ENCODE data around the gene LMF2. TPM values are rescaled to one million over a fixed set of nuclear protein-coding genes. Genes with fewer than 3 reads are reported as not detected.

Gene LMF2
- polyA plus RNA-seq, 4 donors = 40.4 to 61.4 (median 41.9) TPM

DNA sequence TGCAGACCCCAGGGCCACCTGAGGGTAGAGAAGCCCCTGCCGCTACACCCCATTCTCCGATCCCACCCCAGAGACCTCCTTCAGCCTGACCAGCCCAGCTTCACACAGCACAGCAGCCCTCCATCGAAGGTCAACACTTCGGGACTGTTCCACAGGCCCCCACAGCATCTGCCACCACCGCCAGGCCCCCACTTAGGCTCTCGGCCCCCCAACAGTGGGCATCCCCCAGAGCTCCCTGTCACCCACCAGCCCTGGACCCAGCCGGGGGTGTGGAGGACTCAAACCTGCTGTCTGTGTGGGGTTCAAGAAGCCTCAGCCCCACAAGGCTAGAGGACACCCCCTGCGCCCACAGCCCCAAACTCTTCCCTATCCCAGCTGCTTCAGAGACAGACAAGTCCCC, 38.9 kb downstream of the LMF2 start:
- DNase-seq (ENCODE audit: low read depth in 4 of 4, low spot score in 3 of 4) = no peak

DNA sequence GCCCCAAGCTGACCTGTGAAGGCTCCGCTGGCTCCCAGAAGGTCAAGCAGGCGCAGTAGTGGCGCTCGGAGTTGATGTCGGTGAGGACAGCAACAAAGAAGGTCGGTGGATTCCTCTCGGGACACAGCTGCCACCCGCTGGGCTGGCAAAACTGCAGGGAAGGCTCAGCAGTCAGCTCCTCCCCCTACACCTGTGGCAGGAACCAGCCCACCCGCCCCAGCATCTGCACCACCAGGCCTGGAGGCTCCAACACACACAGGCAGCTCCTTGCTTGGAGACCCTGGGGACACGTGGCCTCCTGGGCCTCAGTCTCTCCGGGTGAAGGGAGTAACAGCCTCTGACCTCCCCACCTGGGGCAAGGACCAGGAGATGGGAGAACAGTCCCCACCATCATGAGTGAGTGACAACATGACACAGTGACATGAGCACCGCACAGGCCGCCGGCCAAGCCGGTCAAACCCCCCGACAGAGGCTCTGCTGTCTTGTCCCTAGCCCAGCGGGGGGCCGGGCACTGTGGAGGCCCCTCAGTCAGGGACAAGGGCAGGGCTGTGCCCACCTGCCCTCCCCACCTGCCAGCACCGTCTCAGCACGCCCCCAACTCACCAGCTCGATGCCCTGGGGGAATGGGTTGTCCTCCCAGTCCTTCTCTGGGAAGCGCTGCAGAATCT, 39.6 kb downstream of the LMF2 start:
- DNase-seq (ENCODE audit: low read depth in 4 of 4, low spot score in 3 of 4) = no peak

DNA sequence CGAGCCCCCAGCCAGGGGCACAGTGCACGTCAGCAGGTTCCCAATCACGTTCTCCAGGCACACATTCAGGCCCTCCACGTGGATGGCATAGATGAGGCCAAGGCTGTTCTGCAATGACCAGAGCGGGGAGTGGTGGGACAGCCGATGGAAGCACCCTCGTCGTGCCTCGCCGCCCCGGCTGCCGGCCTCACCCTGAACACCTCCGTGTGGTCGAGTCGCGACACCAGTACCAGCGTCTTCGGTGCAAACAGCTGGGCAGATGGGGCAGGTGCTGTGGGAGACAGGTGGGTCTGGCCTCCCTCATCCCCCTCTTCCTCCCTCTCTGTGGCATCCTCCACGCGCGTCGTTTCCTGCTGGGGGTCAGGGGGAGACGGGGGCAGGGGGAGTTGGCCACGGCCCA, 40.2 kb downstream of the LMF2 start:
- DNase-seq (ENCODE audit: low read depth in 4 of 4, low spot score in 3 of 4) = no peak

DNA sequence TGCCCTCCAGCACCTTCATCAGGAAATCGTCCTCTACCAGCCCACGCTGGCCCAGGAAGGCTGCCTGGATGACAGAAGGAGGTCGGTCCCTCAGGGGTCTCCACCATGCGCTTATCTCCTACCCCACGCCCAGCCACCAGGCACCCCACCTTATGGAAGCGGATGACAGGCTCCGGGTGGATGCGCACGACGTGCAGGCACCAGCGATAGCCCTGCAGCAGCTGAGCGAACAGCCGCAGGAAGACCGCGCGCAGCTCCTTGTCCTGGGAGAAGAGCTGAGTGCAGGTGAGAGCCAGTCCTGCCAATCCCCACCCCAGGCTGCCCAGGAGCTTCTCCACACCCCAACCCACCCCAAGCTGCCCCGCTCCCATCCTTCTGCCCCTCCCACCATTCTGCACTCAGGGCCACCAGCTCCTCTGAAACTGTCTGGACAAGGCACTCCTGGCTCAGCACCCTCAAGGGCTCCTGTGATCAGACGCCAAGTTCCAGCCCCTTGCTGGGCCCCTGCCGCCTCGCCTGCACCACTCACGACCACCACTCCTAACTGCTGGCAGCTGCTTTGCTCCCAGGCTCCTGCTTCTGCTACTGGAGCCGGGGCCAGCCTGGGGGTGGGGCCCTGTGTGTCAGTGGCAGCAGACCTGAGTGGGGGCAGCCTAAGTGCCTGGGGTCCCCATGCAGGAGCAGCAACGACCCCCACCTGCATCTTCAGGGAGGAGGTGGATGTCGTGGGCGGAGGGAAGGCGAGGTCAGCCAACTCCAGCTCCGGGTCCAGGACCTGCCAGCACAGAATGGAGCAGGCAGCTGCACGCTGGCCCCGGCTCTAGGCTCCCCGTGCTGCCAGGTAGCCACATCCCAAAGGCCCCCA, 42.2 kb downstream of the LMF2 start:
- DNase-seq (ENCODE audit: low read depth in 4 of 4, low spot score in 3 of 4) = no peak

DNA sequence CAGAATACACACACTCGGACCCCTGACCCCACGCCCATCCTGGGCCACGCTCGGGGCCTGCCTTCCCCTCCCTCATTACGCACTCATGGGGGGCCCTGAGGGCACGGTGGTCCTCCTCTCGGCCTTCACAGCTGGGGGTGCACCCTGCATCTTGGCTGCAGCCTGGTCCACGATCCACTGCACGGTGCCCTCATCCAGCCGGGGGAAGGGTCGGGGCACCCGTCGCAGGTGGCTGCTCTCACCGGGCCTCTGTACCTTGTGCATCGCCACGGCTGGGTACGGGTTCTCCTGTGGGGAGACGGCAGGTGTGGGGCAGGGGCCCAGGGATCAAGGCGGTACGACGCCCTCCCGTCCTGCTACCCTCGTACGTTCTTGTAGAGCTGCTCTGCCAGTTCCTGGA, 43.1 kb downstream of the LMF2 start:
- no peak for DNase-seq (ENCODE audit: low read depth in 4 of 4, low spot score in 3 of 4)

DNA sequence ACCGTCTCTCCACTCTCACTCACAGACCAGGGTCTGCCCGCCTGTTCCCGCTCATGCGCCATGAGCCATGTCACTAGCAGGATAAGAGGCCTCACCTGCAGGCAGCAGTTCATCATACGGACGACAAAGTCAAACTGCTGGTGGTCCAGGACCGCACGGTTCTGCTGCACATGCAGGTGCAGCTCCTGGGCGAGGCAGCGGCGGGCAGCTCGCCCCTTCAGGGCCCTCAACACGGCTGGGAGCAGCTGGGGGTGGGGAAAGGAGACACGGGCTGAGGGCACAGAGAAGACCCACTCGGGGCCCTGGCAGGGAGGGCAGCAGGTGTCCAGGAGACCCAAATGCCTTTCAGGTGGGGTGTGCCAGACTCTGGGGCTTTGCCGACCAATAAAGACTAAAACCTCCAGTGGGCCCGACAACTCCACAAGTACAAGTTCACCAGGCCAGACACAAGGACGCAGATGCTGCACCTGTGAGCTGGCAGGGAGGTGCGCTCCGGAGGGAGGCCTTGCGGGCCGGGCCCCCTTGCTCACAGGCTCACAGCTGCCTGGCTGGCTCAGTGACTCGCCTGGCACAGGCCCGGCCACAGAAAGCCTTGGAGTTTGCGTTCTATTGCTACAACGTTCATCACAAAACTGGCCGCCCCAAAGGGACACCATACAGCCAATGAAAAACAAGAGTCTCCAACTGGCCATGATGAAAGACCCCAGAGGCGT, 44.2 kb downstream of the LMF2 start:
- no peak for DNase-seq (ENCODE audit: low read depth in 4 of 4, low spot score in 3 of 4)

DNA sequence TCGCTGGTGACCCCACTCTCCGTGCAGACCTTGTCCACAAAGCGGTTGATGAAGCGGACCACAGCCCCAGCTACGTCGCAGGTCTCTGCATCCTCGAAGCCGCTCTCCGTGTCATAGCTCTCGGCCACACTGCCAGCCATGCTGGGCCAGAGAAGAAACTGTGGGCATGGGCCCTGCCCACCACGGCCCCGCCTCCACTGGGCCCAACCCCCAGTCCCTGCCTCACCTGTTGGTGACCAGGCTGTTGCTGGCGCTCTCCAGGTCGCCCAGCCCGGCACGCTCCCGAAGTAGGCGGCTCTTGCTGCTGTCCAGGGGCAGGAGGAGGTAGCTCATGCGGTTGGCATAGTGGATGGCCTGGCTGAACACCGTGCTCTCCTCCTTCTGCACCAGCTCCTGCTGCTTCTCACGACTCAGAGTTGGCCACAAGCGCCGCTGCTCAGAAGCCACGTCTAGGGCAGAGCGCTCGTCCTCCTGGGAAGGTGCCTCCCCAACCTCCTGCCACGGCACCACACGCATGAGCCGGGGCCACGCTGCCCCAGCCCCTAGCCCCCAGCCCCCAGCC, 45.4 kb downstream of the LMF2 start:
- no peak for DNase-seq (ENCODE audit: low read depth in 4 of 4, low spot score in 3 of 4)

DNA sequence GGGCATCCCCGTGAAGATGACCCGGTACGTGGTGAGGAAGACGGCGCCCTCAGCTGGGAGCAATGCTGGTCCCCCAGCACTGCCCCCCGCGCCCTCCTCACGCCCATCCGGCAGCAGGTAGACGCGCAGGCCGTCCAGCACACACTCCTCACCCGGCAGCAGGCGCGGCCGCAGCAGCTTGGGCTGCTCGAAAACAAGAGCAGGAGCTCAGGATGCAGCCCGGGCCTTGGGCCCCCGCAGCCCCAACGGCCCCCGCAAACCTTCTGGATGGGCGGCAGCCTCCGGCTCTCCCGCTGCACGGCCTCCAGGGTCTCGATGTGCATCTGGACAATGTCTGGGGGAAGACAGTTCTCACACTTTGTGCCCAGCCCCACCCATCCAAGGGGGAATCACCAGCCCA, 46.0 kb downstream of the LMF2 start:
- no peak for DNase-seq (ENCODE audit: low read depth in 4 of 4, low spot score in 3 of 4)

DNA sequence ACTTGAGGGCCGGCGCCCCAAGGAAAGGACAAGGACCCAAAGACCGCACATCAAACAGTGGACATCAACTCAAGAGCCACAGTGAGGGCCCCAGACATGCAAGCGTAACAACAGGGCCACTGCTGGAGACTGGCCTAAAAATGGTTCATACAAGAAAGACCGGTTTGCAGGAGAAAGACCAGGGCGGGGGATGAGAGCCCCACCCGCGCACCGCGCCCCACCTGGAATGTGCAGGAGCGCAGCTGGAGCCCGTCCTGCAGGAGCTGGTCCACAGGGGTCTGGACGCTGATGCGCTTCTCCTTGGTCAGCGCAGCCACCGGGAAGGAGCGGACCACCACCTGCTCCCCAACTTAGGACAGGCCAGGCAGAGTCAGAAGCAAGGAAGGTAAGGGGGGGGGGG, 46.6 kb downstream of the LMF2 start:
- no peak for DNase-seq (ENCODE audit: low read depth in 4 of 4, low spot score in 3 of 4)

DNA sequence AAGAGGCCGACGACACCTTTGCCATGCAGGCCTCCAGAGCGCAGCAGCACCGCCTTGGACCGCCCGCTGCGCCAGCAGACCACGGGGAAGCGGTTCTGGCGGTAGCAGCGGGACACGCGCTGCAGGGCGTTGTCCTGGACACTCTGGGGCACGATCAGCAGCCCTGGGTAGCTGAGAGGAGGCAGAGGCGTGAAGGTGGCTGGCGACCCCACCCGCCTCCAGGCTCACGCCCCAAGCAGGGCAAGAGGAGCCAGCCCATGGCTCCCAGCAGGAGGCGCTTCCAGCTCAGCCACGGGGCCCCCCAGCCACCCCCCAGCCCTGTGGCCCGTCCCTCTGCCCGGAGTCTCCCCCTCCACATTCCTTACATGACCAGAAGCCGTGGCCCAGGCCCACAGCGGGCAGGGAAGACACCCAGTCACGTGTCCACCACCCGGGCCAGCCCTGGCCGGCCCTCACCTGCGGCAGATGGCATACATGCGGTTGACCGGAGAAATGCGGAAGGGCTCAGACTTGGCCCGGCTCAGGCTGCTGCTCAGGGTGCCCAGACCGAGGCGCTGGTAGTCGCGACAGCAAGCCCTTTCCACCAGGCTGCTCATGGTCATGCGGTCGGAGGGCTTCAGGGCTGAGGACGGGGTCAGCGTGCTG, 47.9 kb downstream of the LMF2 start:
- DNase-seq (ENCODE audit: low read depth in 4 of 4, low spot score in 3 of 4) = no peak

DNA sequence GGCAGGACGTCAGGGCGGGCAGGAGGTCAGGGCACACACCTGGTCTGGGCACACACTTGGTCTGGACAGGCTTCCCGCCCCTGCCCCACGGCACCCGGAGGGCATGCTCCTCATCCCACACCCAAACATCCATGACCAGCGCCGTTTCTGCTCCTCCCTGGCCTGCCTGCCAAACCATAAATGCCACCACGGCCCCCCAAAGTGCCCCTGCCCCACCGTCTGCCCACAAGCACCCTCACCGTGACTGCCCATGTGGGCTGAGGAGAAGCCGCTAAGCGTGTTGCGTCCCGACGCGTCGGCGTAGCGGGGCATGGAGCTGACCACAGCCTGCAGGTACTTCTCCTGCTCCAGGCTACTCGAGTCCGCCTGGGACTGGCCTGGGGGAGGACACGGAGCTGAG, 48.5 kb downstream of the LMF2 start:
- no peak for DNase-seq (ENCODE audit: low read depth in 4 of 4, low spot score in 3 of 4)

DNA sequence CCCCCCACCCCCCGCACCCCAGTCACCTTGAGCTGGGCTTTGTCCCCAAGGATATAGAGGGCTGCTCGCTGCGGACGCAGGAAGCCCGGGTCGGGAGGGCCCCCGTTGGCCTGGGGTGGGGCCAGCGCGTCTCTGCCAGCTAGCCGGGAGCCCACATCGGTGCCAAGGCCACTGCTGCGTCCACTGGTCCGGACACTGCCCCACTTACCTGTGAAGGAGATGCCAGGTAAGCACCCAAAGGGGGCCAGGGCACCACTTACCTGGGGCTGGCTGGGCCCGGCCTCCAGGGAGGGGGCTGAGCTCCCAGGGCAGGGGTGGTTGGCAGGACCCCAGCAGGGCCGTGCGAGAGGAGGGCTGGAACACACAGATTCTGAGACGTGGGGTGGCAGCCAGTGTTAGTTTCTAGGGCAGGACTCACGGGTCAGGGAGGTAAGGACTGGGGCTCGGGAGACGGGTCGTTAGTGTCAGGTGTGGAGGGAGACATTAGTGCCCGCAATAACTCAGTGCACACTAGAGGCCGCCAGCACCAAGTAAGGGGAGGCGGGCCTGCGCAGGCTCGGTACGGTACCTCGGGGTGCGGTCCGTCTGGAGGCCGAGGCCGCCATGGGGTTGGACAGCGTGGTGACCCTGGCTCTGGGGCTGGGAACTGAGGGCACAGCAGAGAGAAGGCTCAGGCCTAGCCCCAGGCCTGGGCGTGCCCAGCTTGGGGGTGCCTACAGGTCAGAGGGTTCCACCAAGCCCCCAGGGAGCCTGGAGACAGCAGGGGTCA, 50.9 kb downstream of the LMF2 start:
- DNase-seq (ENCODE audit: low read depth in 4 of 4, low spot score in 3 of 4) = no peak

DNA sequence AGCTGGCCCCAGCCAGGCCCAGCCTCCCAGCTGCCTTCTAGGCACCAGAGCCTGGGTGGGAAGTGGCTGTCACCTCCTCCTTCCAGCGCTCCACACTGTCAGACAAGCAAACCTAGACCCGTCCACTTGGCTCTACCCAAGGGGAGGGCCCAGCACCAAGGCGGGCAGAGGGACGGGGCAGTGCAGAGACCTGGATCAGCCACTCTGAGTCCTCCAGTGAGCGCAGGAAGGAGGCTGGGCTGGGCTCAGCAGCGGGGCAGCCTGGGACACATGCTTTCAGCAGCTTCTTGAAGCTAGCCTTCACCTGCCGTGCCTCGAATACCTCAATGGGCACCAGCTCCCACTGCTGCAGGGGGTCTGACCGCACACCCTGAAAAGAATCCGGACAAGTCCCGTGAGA, 51.5 kb downstream of the LMF2 start:
- DNase-seq (ENCODE audit: low read depth in 4 of 4, low spot score in 3 of 4) = no peak

DNA sequence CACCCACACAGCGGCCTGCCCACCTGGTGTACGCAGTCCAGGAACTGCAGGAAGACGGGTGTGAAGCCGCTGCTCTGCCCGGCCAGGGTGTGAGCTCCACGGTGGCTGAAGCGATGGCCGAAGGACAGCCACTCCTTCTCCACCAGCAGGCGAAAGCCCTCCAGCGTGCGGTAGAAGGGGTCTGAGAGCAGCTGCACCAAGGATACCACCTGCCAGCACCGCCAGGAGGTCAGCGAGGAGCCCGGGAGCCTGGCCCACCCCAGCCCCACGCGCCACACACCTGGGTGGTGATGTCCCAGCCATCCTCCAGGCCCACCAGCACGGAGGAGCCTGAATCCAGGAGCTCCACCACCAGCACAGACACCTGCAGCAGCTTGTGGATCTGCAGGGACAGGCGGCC, 52.3 kb downstream of the LMF2 start:
- DNase-seq (ENCODE audit: low read depth in 4 of 4, low spot score in 3 of 4) = no peak

DNA sequence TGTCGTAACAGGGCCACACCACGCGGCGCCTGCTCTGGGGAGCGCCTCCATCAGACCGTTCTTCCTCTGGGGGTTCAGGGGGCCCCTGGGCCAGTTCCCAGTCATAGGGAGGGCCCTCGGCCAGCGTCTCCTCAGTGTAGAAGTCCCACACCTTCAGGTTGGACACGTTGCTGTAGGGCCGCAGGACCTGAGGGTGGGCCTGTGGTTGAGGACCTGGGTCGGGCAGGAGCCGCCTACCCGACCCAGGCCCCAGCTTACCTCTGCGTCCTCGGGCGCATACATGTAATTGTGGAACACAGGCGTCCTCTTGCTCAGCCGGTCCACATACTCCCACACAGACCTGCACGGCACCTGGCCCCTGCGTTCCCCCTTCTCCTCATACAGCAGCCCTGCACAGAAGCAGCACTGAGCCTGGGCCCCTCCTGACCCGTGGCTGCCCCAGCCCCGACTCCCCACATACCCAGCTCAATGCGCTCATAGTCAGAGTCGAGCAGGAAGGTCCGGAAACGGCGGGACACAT, 52.9 kb downstream of the LMF2 start:
- DNase-seq (ENCODE audit: low read depth in 4 of 4, low spot score in 3 of 4) = no peak

Other genes starting within 250 kb of the LMF2 start
- 10 to 100 TPM; 10.6 to 23.6 (median 12.2) TPM for gene MAPK12, start 246.0 kb downstream of the LMF2 start, polyA plus RNA-seq (ENCODE audit: insufficient read length in 4 of 4)
- 1 to 10 TPM; 7.3 to 8.8 (median 7.4) TPM for gene MAPK11, start 237.3 kb downstream of the LMF2 start, polyA plus RNA-seq (ENCODE audit: insufficient read length in 4 of 4)
- 100 to 1,000 TPM; 217 to 261 (median 232) TPM for gene PLXNB2, start 200.1 kb downstream of the LMF2 start, polyA plus RNA-seq (ENCODE audit: insufficient read length in 4 of 4)
- gene DENND6B, start 180.7 kb downstream of the LMF2 start, polyA plus RNA-seq (ENCODE audit: insufficient read length in 4 of 4) = 10 to 100 TPM; 12.0 to 17.9 (median 15.0) TPM
- gene PPP6R2, start 164.4 kb downstream of the LMF2 start, polyA plus RNA-seq (ENCODE audit: insufficient read length in 4 of 4) = 10 to 100 TPM; 35.9 to 46.0 (median 40.3) TPM
- 10 to 100 TPM; 30.7 to 46.5 (median 32.7) TPM for gene SBF1, start 32.7 kb downstream of the LMF2 start, polyA plus RNA-seq (ENCODE audit: insufficient read length in 4 of 4)
- 1 to 10 TPM; 4.1 to 6.8 (median 5.4) TPM for gene ADM2, start 26.2 kb downstream of the LMF2 start, polyA plus RNA-seq (ENCODE audit: insufficient read length in 4 of 4)
- 10 to 100 TPM in 3 of 4 donors, 1 to 10 TPM in 1; 3.2 to 17.7 (median 12.1) TPM for gene MIOX, start 20.8 kb downstream of the LMF2 start, polyA plus RNA-seq (ENCODE audit: insufficient read length in 4 of 4)
- gene NCAPH2, start 522 bp upstream of the LMF2 start, polyA plus RNA-seq (ENCODE audit: insufficient read length in 4 of 4) = 10 to 100 TPM; 36.1 to 54.1 (median 43.8) TPM
- 1 to 10 TPM in 1 of 4 donors, under 1 TPM in 2, not detected in 1; 0.24 to 5.8 (median 0.37) TPM for gene SCO2, start 17.9 kb upstream of the LMF2 start, polyA plus RNA-seq (ENCODE audit: insufficient read length in 4 of 4)
- gene TYMP, start 22.3 kb upstream of the LMF2 start, polyA plus RNA-seq (ENCODE audit: insufficient read length in 4 of 4) = 1 to 10 TPM; 1.1 to 2.5 (median 1.3) TPM
- under 1 TPM; 0.07 to 0.46 (median 0.18) TPM for gene KLHDC7B, start 38.2 kb upstream of the LMF2 start, polyA plus RNA-seq (ENCODE audit: insufficient read length in 4 of 4)
- gene SYCE3, start 55.2 kb upstream of the LMF2 start, polyA plus RNA-seq (ENCODE audit: insufficient read length in 4 of 4) = under 1 TPM in 1 of 4 donors, not detected in 3; 0.57 TPM
- 10 to 100 TPM; 10.2 to 16.7 (median 10.8) TPM for gene CPT1B, start 70.7 kb upstream of the LMF2 start, polyA plus RNA-seq (ENCODE audit: insufficient read length in 4 of 4)
- gene CHKB, start 75.1 kb upstream of the LMF2 start, polyA plus RNA-seq (ENCODE audit: insufficient read length in 4 of 4) = 10 to 100 TPM; 81.3 to 86.7 (median 85.1) TPM
- 1 to 10 TPM in 1 of 4 donors, under 1 TPM in 3; 0.59 to 1.3 (median 0.63) TPM for gene MAPK8IP2, start 93.1 kb upstream of the LMF2 start, polyA plus RNA-seq (ENCODE audit: insufficient read length in 4 of 4)
- 10 to 100 TPM; 14.1 to 21.0 (median 16.6) TPM for gene ARSA, start 120.5 kb upstream of the LMF2 start, polyA plus RNA-seq (ENCODE audit: insufficient read length in 4 of 4)
- 10 to 100 TPM; 13.3 to 23.2 (median 17.4) TPM for gene SHANK3, start 165.1 kb upstream of the LMF2 start, polyA plus RNA-seq (ENCODE audit: insufficient read length in 4 of 4)
- under 1 TPM; 0.46 to 0.77 (median 0.55) TPM for gene ACR, start 230.5 kb upstream of the LMF2 start, polyA plus RNA-seq (ENCODE audit: insufficient read length in 4 of 4)

Data from right renal pelvis (tissue), 4 donors.